Adipose tissue (tissue), 3 donors: Measurements from ENCODE around the gene ACVR2A. TPM values are rescaled to one million over a fixed set of nuclear protein-coding genes. Genes with fewer than 3 reads are reported as not detected.

ENCODE experiments used
- polyA plus RNA-seq, 3 donors: library from polyadenylated mRNA; stranded (reverse); fragments of 200-250 nt; gene quantifications; one replicate each; pipeline ENCODE4 v1.2.3, GENCODE V29; 2013
- donor health status: healthy with polysubstance abuse.
- donor health status: Bipolar disorder and iron deficiency.
- donor health status: healthy.

ACVR2A gene
- polyA plus RNA-seq, 3 donors, result 2.3 to 5.2 (median 3.7) TPM

Other genes with a start within 250 kb of the ACVR2A start
- gene ORC4, start 175.7 kb downstream of the ACVR2A start, polyA plus RNA-seq, result 10 to 100 TPM in 1 of 3 donors, 1 to 10 TPM in 2; 8.3 to 14.4 (median 8.9) TPM
- gene MBD5, start 176.1 kb downstream of the ACVR2A start, polyA plus RNA-seq, result 1 to 10 TPM; 2.9 to 8.1 (median 4.5) TPM